HG03432 (cell line): ENCODE results near the gene DAB1.
"Not testable (repeated sequence)": the region's sequence is repeated elsewhere in the genome, so short reads cannot be mapped to it uniquely, and the experiment has no call there.

Source experiments
- ATAC-seq: cut with Tn5 transposase; IDR thresholded peaks from one replicate; pipeline ENCODE4 v1.9.1; 2021; ENCODE audit warnings: mild to moderate bottlenecking, moderate library complexity; ENCODE audit not compliant: unreplicated experiment

The DAB1 gene

GRCh38 chr1:57091642-57092041, 332.2 kb downstream of the DAB1 start:
- no peak for ATAC-seq

GRCh38 chr1:57089855-57090254, 334.0 kb downstream of the DAB1 start:
- no peak for ATAC-seq

GRCh38 chr1:57089221-57089620, 334.6 kb downstream of the DAB1 start:
- ATAC-seq = no peak

GRCh38 chr1:57088653-57089052, 335.2 kb downstream of the DAB1 start:
- ATAC-seq = no peak

- ATAC-seq = not testable (repeated sequence)
Observed at GRCh38 chr1:57087660-57088059, 336.2 kb downstream of the DAB1 start.

GRCh38 chr1:57086154-57086553, 337.7 kb downstream of the DAB1 start:
- ATAC-seq = no peak

- no peak for ATAC-seq
Observed at GRCh38 chr1:57084701-57085100, 339.2 kb downstream of the DAB1 start.

GRCh38 chr1:57082711-57083439, 341.0 kb downstream of the DAB1 start:
- no peak for ATAC-seq

- no peak for ATAC-seq
Observed at GRCh38 chr1:57079454-57080157, 344.3 kb downstream of the DAB1 start.

- peak; percentile 61 for ATAC-seq
Observed at GRCh38 chr1:57072401-57073110, 351.3 kb downstream of the DAB1 start.

GRCh38 chr1:57067863-57068262, 356.0 kb downstream of the DAB1 start:
- ATAC-seq = no peak

GRCh38 chr1:57066980-57067610, 356.8 kb downstream of the DAB1 start:
- no peak for ATAC-seq

- no peak for ATAC-seq
Observed at GRCh38 chr1:57065442-57065841, 358.4 kb downstream of the DAB1 start.

- ATAC-seq = no peak
Observed at GRCh38 chr1:57064379-57065140, 359.3 kb downstream of the DAB1 start.

- ATAC-seq = no peak
Observed at GRCh38 chr1:57063406-57064125, 360.3 kb downstream of the DAB1 start.

GRCh38 chr1:57061369-57061768, 362.5 kb downstream of the DAB1 start:
- ATAC-seq = no peak

GRCh38 chr1:57060451-57060850, 363.4 kb downstream of the DAB1 start:
- ATAC-seq = no peak

- ATAC-seq = no peak
Observed at GRCh38 chr1:57058652-57059501, 365.0 kb downstream of the DAB1 start.

- ATAC-seq = no peak
Observed at GRCh38 chr1:57048856-57049255, 375.0 kb downstream of the DAB1 start.
